Measurements from ENCODE around the gene LTBP3.
"Not testable (repeated sequence)": the region's sequence is repeated elsewhere in the genome, so short reads cannot be mapped to it uniquely, and the experiment has no call there.

The LTBP3 gene

GRCh38 chr11:65535102-65535501, 23.1 kb downstream of the LTBP3 start:
- DNase-seq: no peak

DNA sequence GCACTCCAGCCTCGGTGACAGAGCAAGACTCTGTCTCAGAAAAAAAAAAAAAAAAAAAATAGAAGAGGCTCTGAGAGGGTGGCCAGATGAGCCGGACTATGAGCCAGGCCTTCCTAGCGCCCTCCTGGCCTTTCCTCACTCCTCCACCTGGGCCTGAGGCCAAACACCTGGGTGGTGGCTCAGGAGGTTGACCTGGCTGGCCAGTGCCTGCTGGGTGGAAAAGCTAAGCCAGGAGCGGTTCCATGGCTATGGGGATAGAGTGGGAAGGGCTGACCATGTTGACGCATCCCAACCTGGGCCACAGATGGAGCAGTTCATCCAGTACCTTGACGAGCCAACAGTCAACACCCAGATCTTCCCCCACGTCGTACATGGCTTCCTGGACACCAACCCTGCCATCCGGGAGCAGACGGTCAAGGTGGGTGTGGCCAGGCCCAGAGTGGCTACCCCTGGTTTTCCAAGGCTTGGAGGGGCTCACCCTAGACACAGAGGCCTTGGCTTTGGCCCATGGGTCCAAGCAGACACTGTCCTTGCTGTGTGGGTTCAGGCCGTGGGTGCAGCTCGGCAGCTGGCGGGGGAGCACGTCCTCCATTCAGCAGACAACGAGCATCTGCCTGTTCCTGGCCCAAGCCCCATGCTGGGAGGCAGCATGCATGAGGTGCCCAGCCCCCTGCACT, 25.6 kb downstream of the LTBP3 start:
- DNase-seq: no peak

- DNase-seq: peak; percentile 45
Observed at GRCh38 chr11:65530157-65530496, 28.0 kb downstream of the LTBP3 start.

- no peak for DNase-seq
Observed at GRCh38 chr11:65529475-65530156, 28.5 kb downstream of the LTBP3 start.

GRCh38 chr11:65528819-65529350, 29.3 kb downstream of the LTBP3 start:
- DNase-seq: no peak

GRCh38 chr11:65526744-65527143, 31.4 kb downstream of the LTBP3 start:
- DNase-seq: no peak

GRCh38 chr11:65525546-65526480, 32.3 kb downstream of the LTBP3 start:
- DNase-seq: no peak

GRCh38 chr11:65524741-65525545, 33.2 kb downstream of the LTBP3 start, which contains the start of gene SCYL1:
Gene SCYL1, plus strand, starts transcription at chr11:65525083. Its CDS starts 71 bp downstream, at chr11:65525154.
- DNase-seq: peak; percentile 86

- DNase-seq: no peak
Observed at GRCh38 chr11:65524014-65524740, 34.0 kb downstream of the LTBP3 start.

GRCh38 chr11:65523631-65523968, 34.6 kb downstream of the LTBP3 start:
- DNase-seq: not testable (repeated sequence)

- peak; percentile 41 for DNase-seq
Observed at GRCh38 chr11:65522718-65523630, 35.2 kb downstream of the LTBP3 start.

GRCh38 chr11:65521777-65522521, 36.2 kb downstream of the LTBP3 start:
- DNase-seq: not testable (repeated sequence)

DNA sequence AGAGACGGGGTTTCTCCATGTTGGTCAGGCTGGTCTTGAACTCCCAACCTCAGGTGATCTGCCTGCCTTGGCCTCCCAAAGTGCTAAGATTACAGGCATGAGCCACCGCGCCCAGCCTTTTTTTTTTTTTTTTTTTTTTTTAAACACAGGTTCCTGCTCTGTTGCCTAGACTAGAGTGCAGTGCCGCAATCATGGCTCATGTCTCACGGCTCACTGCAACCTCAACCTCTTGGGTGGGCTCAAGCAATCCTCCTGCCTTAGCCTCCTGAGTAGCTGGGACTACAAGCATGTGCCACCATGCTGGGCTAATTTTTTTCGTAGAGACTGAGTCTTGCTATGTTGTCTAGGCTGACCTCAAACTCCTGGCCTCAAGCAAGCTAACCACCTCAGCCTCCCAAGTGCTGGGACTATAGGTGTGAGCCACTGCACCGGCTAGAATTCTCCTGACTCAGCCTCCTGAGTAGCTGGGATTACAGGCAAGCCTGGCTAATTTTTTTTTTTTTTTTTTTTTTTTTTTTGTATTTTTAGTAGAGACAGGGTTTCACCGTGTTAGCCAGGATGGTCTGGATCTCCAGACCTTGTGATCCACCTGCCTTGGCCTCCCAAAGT, 39.1 kb downstream of the LTBP3 start:
- DNase-seq: not testable (repeated sequence)

GRCh38 chr11:65516135-65516968, 41.8 kb downstream of the LTBP3 start:
- no peak for DNase-seq

DNA sequence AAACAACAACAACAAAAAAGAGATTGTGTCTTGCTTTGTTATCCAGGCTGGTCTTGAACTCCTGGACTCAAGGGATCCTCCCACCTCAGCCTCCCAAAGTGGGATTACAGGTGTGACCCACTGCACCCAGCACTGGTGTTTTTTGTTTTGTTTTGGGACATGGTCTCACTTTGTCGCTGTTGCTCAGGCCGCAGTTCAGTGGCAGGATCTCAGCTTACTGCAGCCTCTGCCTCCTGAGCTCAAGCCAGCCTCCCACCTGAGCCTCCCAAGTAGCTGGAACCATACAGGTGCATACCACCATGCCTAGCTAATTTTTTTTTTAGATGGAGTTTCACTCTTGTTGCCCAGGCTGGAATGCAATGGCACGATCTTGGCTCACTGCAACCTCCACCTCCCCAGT, 45.8 kb downstream of the LTBP3 start:
- DNase-seq: not testable (repeated sequence)

DNA sequence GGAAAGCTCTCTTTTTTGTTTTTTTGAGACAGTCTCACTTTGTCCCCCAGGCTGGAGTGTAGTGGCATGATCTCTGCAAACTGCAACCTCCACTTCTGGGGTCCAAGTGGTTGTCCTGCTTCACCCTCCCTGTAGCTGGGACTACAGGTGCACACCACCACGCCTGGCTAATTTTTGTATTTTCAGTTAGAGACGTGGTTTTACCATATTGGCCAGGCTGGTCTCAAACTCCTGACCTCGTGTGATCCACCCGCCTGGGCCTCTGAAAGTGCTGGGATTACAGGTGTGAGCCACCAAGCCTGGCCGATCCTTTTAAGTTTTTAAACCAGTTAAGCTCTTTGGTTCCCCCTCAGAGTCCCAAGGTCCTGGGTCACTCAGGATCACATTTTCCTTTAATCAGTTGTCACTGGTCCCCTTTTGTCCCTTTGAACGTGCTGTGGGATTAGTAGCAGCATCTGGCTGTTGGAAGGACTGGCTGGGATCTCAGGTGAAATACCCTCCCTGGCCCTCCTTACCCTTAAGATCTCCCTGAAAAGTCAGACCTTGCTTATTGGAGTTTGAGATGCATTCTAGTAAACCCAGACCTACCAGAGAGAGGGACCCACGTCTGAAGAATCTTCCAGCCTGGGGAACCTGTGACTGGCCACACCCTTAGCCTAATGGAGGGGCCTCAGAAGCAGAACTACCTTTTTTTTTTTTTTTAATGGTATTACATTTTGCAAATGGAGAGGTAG, 51.2 kb downstream of the LTBP3 start:
- DNase-seq: peak; percentile 68

GRCh38 chr11:65506290-65506771, 51.8 kb downstream of the LTBP3 start:
- no peak for DNase-seq
